GM10266 (cell line): ENCODE results near the gene CYP1A2.

Experiments
- DNase-seq: peaks from one replicate; pipeline ENCODE4 v3.0.0; 2012; ENCODE audit errors: extremely low spot score
- CTCF ChIP-seq: IDR thresholded peaks from 2 replicates; pipeline ENCODE4 v1.5.1; 2012; ENCODE audit warnings: mild to moderate bottlenecking, low read depth; ENCODE audit not compliant: control insufficient read depth, insufficient read depth; ENCODE audit errors: missing control alignments

CYP1A2 gene

GRCh38 chr15:74800559-74801094, 52.0 kb downstream of the CYP1A2 start:
- TF ChIP-seq CTCF = no peak

GRCh38 chr15:74801311-74801997, 52.8 kb downstream of the CYP1A2 start:
- no peak for DNase-seq
- no peak for TF ChIP-seq CTCF

More at GRCh38 chr15:74800559-74801094, 52.0 kb downstream of the CYP1A2 start:
- DNase-seq = no peak

- no peak for DNase-seq
- TF ChIP-seq CTCF = no peak
Measured at GRCh38 chr15:74802290-74802689, 53.6 kb downstream of the CYP1A2 start.

- no peak for DNase-seq
- TF ChIP-seq CTCF = no peak
Measured at GRCh38 chr15:74802862-74803447, 54.3 kb downstream of the CYP1A2 start.

GRCh38 chr15:74804935-74805334, 56.3 kb downstream of the CYP1A2 start:
- TF ChIP-seq CTCF = no peak

More at GRCh38 chr15:74804935-74805334, 56.3 kb downstream of the CYP1A2 start:
- DNase-seq = no peak
